ENCODE results near the gene LCNL1.

The LCNL1 gene

GRCh38 chr9:137011907-137012675, 29.3 kb downstream of the LCNL1 start:
- H3K27ac ChIP-seq = no peak overlapping the region
- no peak overlapping the region for H3K4me3 ChIP-seq
- peaks cover 22 to 100% (median 90%) of the 10 kb centered on the region in 3 donors for H3K36me3 ChIP-seq
- intact Hi-C loops (cut with DNase I; ENCODE audit: low total_unique reads) = no loop called here
- H3K9me3 ChIP-seq = no peaks in the 10 kb centered on the region
- TF ChIP-seq, protein P1, sequence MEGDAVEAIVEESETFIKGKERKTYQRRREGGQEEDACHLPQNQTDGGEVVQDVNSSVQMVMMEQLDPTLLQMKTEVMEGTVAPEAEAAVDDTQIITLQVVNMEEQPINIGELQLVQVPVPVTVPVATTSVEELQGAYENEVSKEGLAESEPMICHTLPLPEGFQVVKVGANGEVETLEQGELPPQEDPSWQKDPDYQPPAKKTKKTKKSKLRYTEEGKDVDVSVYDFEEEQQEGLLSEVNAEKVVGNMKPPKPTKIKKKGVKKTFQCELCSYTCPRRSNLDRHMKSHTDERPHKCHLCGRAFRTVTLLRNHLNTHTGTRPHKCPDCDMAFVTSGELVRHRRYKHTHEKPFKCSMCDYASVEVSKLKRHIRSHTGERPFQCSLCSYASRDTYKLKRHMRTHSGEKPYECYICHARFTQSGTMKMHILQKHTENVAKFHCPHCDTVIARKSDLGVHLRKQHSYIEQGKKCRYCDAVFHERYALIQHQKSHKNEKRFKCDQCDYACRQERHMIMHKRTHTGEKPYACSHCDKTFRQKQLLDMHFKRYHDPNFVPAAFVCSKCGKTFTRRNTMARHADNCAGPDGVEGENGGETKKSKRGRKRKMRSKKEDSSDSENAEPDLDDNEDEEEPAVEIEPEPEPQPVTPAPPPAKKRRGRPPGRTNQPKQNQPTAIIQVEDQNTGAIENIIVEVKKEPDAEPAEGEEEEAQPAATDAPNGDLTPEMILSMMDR (IDR thresholded peaks at IDR 0.05) = no peak
- DNase-seq = no peak
- no peaks in the 10 kb centered on the region for H3K27me3 ChIP-seq
- no peaks in the 10 kb centered on the region for H3K4me1 ChIP-seq

GRCh38 chr9:137012694-137013570, 30.1 kb downstream of the LCNL1 start:
- intact Hi-C loops (cut with DNase I; ENCODE audit: low total_unique reads) = no loop called here
- H3K36me3 ChIP-seq = peaks cover 30 to 100% (median 92%) of the 10 kb centered on the region in 3 donors
- no peak overlapping the region for H3K4me3 ChIP-seq
- H3K4me1 ChIP-seq = no peaks in the 10 kb centered on the region
- no peaks in the 10 kb centered on the region for H3K9me3 ChIP-seq
- DNase-seq = no peak
- H3K27me3 ChIP-seq = no peaks in the 10 kb centered on the region
- H3K27ac ChIP-seq = no peak overlapping the region
- TF ChIP-seq, protein P1 (IDR thresholded peaks at IDR 0.05) = no peak

GRCh38 chr9:137013571-137013940, 30.8 kb downstream of the LCNL1 start:
- H3K4me3 ChIP-seq = no peak overlapping the region
- intact Hi-C loops (cut with DNase I; ENCODE audit: low total_unique reads) = no loop called here
- peaks cover 31 to 97% (median 89%) of the 10 kb centered on the region in 3 donors for H3K36me3 ChIP-seq
- H3K9me3 ChIP-seq = no peaks in the 10 kb centered on the region
- DNase-seq = no peak
- H3K27ac ChIP-seq = no peak overlapping the region
- H3K4me1 ChIP-seq = no peaks in the 10 kb centered on the region
- no peaks in the 10 kb centered on the region for H3K27me3 ChIP-seq
- TF ChIP-seq, protein P1 (IDR thresholded peaks at IDR 0.05) = no peak

DNA sequence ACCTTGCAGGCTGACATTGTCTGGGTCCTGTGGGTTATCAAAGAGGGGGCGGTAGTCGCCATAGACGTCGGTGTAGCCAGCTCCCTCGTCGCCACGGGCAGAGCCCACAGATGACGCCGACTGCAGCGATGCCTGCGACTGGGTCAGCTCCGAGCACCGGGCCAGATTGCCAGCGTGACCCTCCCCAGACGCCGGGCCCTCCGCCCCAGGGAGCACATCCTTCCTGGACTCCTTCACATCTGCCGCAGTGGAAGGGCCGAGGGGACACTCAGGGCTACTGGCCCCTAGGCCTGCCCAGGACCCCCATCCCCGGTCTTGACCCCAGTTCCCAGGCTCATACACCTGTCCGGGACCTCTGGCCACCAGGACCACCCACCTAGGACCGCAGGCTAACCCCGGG, 31.4 kb downstream of the LCNL1 start:
- Histone ChIP-seq H3K9me3 (no peaks in the 10 kb centered on the region), H3K27ac (no peak overlapping the region), H3K4me1 (no peaks in the 10 kb centered on the region), H3K4me3 (no peak overlapping the region), H3K36me3 (peaks cover 31 to 97% (median 85%) of the 10 kb centered on the region in 3 donors), H3K27me3 (no peaks in the 10 kb centered on the region)
- intact Hi-C loops (cut with DNase I; ENCODE audit: low total_unique reads) = no loop called here
- TF ChIP-seq, protein P1 (IDR thresholded peaks at IDR 0.05) = no peak
- DNase-seq = no peak

- H3K4me1 ChIP-seq = no peaks in the 10 kb centered on the region
- DNase-seq = no peak
- H3K27ac ChIP-seq = no peak overlapping the region
- no peak overlapping the region for H3K4me3 ChIP-seq
- no peaks in the 10 kb centered on the region for H3K27me3 ChIP-seq
- TF ChIP-seq, protein P1 (IDR thresholded peaks at IDR 0.05) = no peak
- H3K36me3 ChIP-seq = peaks cover 31 to 93% (median 77%) of the 10 kb centered on the region in 3 donors
- no peaks in the 10 kb centered on the region for H3K9me3 ChIP-seq
- intact Hi-C loops (cut with DNase I; ENCODE audit: low total_unique reads) = no loop called here
Measured at GRCh38 chr9:137014776-137015539, 32.2 kb downstream of the LCNL1 start.
